T-helper 1 cell treated with Interleukin-12 subunit alpha and Interleukin-12 subunit beta and Interleukin-4 antibody, amounts not matched to agents 30 μg/mL and 1 μg/mL, for 36 hours (primary cell): ENCODE measurements around the gene ARL15.

Source experiments
- H3K27ac Mint-ChIP-seq: one replicate; pipeline ENCODE4 v1.8.0; 2021; ENCODE audit warnings: mild to moderate bottlenecking, mixed read lengths
- H3K27me3 Mint-ChIP-seq: one replicate; pipeline ENCODE4 v1.8.0; 2021; ENCODE audit warnings: low read depth, mixed read lengths
- H3K36me3 Mint-ChIP-seq: one replicate; pipeline ENCODE4 v1.8.0; 2021; ENCODE audit warnings: low read depth, mixed read lengths
- H3K4me1 Mint-ChIP-seq: one replicate; pipeline ENCODE4 v1.8.0; 2021; ENCODE audit warnings: low read depth, mixed read lengths
- H3K4me3 Mint-ChIP-seq: one replicate; pipeline ENCODE4 v1.8.0; 2021; ENCODE audit warnings: mild to moderate bottlenecking, moderate library complexity, mixed read lengths
- H3K9me3 Mint-ChIP-seq: one replicate; pipeline ENCODE4 v1.8.0; 2021; ENCODE audit warnings: mixed read lengths

ARL15 gene

DNA sequence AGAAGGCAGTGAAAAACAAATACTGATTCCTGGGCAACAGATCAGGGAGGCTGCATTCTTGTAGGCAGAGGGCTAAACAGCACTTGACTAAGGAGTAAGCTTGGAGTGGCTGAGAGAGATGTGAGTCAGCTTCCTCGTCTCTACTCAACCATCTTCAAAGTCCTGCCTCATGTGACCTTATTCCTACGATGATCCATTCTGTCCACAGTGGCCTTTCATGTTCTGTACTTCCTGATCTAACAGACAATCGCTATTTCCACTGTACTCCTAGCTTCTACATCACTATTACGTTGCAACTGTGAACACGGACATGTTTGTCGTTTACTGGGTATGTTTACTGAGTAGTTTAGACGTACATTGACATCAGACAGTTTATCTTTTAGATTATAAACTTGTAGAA lies 365.4 kb downstream of the ARL15 start:
- H3K4me3 Mint-ChIP-seq: no peak overlapping the region
- H3K36me3 Mint-ChIP-seq: no peaks in the 10 kb centered on the region
- no peak overlapping the region for H3K27ac Mint-ChIP-seq
- no peaks in the 10 kb centered on the region for H3K9me3 Mint-ChIP-seq
- no peaks in the 10 kb centered on the region for H3K27me3 Mint-ChIP-seq
- no peaks in the 10 kb centered on the region for H3K4me1 Mint-ChIP-seq

DNA sequence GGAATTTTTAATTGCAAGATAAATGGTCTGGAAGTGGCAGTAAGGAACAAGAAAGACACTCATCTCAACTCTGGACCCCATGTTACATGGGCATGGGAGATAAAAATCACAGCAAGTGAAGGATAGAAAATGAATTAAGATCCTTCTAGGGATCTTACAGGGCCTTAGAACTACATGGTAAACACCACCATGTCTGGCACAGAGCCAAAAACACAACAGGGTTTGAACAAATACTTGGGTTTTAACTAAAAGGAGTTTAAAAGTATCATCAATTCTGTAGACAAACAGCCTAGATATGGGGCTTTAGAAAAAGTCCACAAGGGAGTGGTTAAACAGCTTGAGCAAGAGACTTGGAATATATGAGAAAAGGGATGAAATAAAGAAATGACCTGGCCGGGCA lies 366.4 kb downstream of the ARL15 start:
- H3K9me3 Mint-ChIP-seq: no peaks in the 10 kb centered on the region
- no peaks in the 10 kb centered on the region for H3K27me3 Mint-ChIP-seq
- H3K36me3 Mint-ChIP-seq: no peaks in the 10 kb centered on the region
- no peak overlapping the region for H3K4me3 Mint-ChIP-seq
- H3K27ac Mint-ChIP-seq: no peak overlapping the region
- no peaks in the 10 kb centered on the region for H3K4me1 Mint-ChIP-seq

DNA sequence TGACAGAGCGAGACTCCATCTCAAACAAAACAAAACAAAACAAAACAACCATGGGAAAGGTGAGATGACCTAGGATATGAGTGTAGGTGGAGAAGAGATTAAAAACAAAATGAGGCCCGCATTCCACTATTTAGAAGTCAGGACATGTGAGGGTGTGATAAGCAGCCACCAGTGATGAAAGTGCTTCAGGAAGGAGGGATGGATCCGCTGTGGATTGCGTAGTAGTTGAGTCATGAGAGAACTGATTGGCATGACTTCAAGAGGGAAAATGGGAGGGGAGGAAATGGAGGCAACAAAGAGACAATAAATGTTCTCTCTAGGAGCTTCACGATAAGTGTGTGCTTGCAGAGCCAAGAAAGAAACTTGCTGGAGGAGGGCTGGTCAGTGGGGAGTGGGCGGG lies 367.6 kb downstream of the ARL15 start:
- H3K4me3 Mint-ChIP-seq: no peak overlapping the region
- H3K27ac Mint-ChIP-seq: no peak overlapping the region
- H3K36me3 Mint-ChIP-seq: no peaks in the 10 kb centered on the region
- H3K4me1 Mint-ChIP-seq: no peaks in the 10 kb centered on the region
- no peaks in the 10 kb centered on the region for H3K9me3 Mint-ChIP-seq
- H3K27me3 Mint-ChIP-seq: no peaks in the 10 kb centered on the region

DNA sequence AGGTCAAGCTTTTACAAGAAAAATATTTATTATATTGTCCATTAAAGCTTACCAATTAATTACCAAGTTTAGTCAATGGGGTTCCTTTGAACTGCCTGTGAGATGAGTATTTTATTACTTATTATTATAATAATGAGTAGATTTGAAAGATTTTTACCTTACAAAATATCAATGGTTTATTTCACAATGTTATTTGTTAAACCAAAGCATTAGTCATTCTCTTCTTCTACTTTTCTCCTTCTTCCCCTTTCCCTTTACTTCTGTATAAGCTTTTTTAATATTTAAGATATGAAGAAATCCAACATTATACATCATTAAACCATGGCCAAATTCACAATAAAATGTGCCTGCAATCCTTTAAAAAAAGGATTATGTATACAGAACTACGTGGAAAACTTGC lies 369.5 kb downstream of the ARL15 start:
- Mint-ChIP-seq H3K4me3 (no peak overlapping the region), H3K4me1 (no peaks in the 10 kb centered on the region), H3K9me3 (no peaks in the 10 kb centered on the region), H3K27ac (no peak overlapping the region), H3K36me3 (no peaks in the 10 kb centered on the region), H3K27me3 (no peaks in the 10 kb centered on the region)

DNA sequence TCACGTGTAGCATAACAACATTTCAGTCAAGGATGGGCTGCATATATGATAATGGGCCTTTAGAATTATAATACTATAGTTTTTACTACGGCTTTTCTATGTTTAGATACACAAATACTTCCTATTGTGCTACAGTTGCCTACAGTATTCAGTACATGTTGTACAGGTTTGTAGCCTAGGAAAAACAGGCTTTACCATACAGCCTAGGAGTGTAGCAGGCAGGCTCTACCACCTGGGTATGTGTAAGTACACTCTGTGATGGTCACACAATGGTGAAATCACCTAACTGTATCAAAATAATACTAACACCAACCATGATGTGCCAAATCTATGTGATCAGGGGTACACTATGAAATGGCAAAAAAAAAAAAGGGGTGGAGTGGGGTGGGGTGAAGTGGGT lies 372.9 kb downstream of the ARL15 start:
- H3K27me3 Mint-ChIP-seq: no peaks in the 10 kb centered on the region
- no peak overlapping the region for H3K4me3 Mint-ChIP-seq
- no peaks in the 10 kb centered on the region for H3K9me3 Mint-ChIP-seq
- H3K27ac Mint-ChIP-seq: no peak overlapping the region
- no peaks in the 10 kb centered on the region for H3K4me1 Mint-ChIP-seq
- H3K36me3 Mint-ChIP-seq: no peaks in the 10 kb centered on the region

DNA sequence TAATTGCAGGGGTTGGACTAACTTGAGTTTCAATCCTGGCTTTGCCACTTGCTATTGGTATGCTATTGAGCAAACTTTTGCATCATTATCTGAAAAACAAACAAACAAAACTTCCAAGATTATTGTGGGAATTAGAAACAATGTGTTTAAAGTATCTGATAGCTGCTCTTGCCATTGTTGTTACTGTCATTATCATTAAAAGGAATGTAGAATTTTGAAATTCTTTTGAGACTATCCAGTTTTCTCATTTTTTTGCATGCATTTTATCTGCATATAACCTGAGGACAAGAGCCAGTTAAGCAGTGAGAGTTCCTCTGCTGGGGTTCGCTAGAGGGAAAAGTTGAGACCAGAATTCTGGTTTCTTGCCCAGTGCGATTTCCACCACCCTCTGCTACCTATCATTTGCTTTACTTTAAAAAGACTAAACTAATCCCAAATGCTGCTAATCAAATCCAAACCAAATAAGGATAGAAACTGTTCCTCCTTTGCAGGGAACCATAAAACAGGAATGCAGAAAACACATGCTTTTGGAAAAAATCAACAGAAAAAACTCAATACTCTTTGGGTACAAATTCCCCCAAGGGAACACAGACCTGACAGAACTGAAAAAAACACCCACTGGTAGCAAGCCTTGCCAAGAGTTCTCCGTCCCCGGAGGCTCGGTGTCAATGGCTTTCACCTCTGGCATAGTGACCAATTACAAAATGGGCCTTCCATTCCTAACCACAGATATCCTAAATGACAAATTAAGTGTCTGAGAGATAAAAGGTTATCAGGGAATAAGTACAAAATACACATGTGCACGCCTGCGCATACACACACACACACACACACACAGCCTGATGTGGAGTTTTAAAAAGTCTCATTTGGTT lies 373.7 kb downstream of the ARL15 start:
- Mint-ChIP-seq H3K27ac (no peak overlapping the region), H3K4me1 (no peaks in the 10 kb centered on the region), H3K4me3 (no peak overlapping the region), H3K27me3 (no peaks in the 10 kb centered on the region), H3K9me3 (no peaks in the 10 kb centered on the region), H3K36me3 (no peaks in the 10 kb centered on the region)

DNA sequence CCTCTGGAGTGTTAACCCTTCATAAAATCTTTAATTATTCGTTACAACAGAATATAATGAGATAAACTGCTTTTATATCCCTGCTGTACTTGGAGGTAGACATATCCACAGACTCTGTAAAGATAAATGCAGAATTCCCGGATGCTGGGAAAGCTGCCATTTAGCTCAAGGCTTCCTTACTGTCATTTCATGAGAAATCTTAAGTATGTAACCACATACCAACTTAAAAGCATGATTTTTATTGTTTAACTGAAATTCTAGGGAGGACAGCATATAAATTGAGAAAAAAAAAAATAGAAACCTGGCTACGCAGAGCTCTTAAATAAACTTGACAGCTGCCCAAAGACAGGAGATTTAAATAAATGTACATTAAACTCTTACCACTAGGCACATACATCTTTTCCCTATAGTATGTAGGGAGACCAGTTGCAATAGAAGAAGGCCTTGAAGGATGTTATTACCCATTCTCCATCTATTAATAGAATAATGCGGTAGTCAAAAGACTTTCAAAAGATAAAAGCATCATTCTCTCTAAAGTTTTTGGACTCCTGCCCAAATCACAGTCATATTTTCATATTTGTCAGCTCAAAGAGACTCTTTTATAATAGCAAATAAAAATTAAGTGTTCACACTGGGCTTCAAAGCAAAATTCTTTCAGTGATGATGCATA lies 376.1 kb downstream of the ARL15 start:
- no peaks in the 10 kb centered on the region for H3K4me1 Mint-ChIP-seq
- no peaks in the 10 kb centered on the region for H3K9me3 Mint-ChIP-seq
- no peak overlapping the region for H3K27ac Mint-ChIP-seq
- no peaks in the 10 kb centered on the region for H3K27me3 Mint-ChIP-seq
- H3K36me3 Mint-ChIP-seq: no peaks in the 10 kb centered on the region
- no peak overlapping the region for H3K4me3 Mint-ChIP-seq

DNA sequence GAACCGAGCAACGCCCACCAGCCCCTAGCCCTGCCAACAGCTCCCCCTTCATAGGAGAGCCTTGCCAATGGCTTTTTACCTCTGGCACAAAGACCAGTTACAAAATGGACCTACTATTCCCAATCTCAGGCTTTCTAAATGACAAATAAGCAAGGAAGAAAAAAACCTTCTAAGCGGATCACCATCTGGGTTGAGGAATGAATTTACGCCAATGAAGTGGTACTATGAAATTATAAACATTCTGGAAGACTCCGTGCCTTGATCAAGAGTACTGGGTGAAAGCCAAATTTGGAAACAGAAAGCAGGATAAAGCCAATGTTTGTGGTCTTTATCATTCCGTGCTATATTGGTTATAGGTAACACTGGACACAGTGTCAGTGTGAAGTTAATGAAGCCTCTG lies 378.0 kb downstream of the ARL15 start:
- H3K9me3 Mint-ChIP-seq: no peaks in the 10 kb centered on the region
- no peak overlapping the region for H3K4me3 Mint-ChIP-seq
- H3K27ac Mint-ChIP-seq: no peak overlapping the region
- no peaks in the 10 kb centered on the region for H3K27me3 Mint-ChIP-seq
- H3K36me3 Mint-ChIP-seq: no peaks in the 10 kb centered on the region
- H3K4me1 Mint-ChIP-seq: no peaks in the 10 kb centered on the region

DNA sequence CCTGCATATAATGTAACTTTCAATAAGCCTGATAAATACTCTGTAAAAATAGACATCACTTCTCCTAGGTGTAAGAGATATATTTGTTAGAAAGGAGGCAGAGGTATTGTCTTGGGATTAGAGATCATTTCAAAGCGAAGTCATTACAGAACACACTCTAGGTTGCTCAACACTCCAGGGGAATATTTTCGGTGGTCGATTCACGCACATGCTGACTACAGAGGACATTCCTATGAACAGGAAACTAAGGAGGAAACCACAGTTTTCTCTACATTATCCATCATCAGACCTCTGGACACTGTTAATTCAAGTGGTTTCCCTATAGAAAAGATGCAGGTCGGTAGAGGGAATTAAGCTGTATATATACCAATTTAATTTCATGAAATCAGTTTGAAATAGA lies 379.9 kb downstream of the ARL15 start:
- H3K4me1 Mint-ChIP-seq: no peaks in the 10 kb centered on the region
- no peaks in the 10 kb centered on the region for H3K9me3 Mint-ChIP-seq
- no peaks in the 10 kb centered on the region for H3K27me3 Mint-ChIP-seq
- H3K27ac Mint-ChIP-seq: no peak overlapping the region
- no peaks in the 10 kb centered on the region for H3K36me3 Mint-ChIP-seq
- H3K4me3 Mint-ChIP-seq: no peak overlapping the region

DNA sequence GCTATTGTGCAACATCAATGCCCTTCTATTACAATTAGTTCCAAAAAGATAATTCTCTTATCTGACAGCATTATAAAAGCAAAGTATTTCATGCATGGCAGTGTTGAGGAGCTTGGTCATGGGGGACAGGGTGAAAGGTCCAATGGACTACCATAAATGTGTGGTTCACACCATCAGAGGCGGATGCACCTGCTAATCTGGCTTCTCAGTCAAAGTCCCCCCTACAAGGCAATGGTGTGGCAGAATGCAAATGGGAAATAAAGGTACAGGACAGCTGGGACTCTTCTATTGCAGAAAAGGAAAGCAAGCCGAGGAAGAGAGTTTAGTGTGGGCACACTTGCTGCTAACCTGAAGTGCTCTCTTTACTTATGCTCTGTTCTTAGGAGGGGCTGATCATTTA lies 380.8 kb downstream of the ARL15 start:
- Mint-ChIP-seq H3K27ac (no peak overlapping the region), H3K27me3 (no peaks in the 10 kb centered on the region), H3K4me1 (no peaks in the 10 kb centered on the region), H3K9me3 (no peaks in the 10 kb centered on the region), H3K4me3 (no peak overlapping the region), H3K36me3 (no peaks in the 10 kb centered on the region)

DNA sequence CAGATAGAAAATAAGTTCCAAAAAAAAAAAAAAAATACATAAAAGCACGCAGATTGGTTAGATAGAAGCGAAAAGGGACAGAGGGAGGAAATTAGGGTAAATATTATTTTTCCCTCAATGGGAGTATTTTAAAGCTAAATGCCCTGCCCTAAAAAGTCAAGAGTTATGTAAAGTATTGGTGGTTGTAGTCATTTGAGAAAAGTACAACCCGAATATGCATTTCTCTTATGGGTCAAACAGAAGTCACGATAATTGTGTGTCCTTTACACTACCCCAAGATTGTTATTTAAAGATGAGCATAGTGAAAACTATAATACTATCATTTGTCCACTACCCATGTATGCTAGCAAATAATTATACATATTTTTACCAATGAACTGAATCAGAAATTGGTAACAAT lies 381.2 kb downstream of the ARL15 start:
- no peaks in the 10 kb centered on the region for H3K4me1 Mint-ChIP-seq
- no peaks in the 10 kb centered on the region for H3K27me3 Mint-ChIP-seq
- no peaks in the 10 kb centered on the region for H3K9me3 Mint-ChIP-seq
- no peak overlapping the region for H3K4me3 Mint-ChIP-seq
- H3K36me3 Mint-ChIP-seq: no peaks in the 10 kb centered on the region
- H3K27ac Mint-ChIP-seq: no peak overlapping the region

DNA sequence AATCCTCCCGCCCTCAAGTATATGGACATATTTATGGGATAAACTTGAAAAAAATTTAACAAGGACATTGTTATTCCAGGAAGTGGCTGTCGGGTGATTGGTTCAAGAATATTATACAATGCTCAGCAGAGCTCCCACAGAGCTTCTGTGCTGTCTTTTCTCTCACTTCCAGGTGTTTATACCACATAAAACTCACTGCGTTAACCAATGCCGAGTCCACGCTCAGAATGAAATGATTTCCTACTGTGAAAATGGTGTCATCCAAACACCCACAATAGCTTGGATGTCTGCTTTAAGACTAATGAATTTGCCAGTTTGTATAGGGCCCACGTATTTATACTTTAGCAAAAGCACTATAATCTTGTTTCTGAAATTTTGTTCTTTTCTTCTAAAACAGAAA lies 381.7 kb downstream of the ARL15 start:
- no peaks in the 10 kb centered on the region for H3K27me3 Mint-ChIP-seq
- H3K9me3 Mint-ChIP-seq: no peaks in the 10 kb centered on the region
- no peak overlapping the region for H3K27ac Mint-ChIP-seq
- H3K4me3 Mint-ChIP-seq: no peak overlapping the region
- H3K36me3 Mint-ChIP-seq: no peaks in the 10 kb centered on the region
- no peaks in the 10 kb centered on the region for H3K4me1 Mint-ChIP-seq

DNA sequence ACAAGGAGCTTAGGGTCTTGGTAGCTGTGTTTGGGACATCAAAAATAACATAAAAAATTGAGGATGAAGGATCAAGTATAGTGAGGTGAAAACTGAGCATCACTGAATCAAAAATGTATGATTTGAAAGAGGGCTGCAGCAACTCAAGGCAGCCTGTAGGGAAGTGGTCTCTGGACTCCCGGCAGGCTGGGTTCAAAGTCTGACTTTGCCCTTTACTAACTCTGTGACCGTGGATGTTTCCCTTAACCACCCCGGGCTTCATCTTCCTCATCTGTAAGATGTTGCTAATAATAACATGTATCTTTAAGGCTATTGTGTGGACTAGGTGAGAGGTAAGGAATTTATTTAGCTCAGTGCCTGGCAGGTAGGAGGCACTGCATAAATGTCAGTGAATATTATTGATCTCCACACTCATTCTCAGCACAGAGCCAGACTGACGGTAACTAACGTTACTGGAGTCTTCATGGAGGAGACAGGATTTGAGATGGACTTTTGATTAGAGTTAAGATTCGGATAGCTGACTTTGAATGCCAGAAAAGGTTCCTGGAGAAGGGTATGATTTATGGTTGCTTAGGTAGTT lies 382.6 kb downstream of the ARL15 start:
- Mint-ChIP-seq H3K4me1 (no peaks in the 10 kb centered on the region), H3K4me3 (no peak overlapping the region), H3K27me3 (no peaks in the 10 kb centered on the region), H3K27ac (no peak overlapping the region), H3K9me3 (no peaks in the 10 kb centered on the region), H3K36me3 (no peaks in the 10 kb centered on the region)

DNA sequence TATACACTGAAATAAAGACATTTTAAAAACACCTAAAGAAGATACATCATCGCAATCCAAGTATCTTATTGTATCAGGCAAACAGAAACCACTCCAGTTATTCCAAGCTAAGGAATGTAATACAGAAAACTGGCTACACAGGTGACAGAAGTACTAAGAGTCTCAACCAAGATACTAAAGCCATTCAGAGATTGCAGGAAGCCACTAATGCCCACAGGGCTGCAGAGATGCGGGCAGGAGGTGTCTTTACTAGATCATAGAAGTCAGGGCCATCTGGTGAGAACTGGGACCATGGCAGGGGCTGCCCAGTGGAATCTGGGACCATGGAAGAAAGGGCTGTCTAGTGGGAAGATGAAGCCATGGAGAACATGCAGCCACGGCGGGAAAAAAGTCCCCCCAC lies 384.3 kb downstream of the ARL15 start:
- Mint-ChIP-seq H3K4me1 (peaks cover 2% of the 10 kb centered on the region), H3K9me3 (no peaks in the 10 kb centered on the region), H3K27ac (no peak overlapping the region), H3K4me3 (no peak overlapping the region), H3K27me3 (no peaks in the 10 kb centered on the region), H3K36me3 (no peaks in the 10 kb centered on the region)

DNA sequence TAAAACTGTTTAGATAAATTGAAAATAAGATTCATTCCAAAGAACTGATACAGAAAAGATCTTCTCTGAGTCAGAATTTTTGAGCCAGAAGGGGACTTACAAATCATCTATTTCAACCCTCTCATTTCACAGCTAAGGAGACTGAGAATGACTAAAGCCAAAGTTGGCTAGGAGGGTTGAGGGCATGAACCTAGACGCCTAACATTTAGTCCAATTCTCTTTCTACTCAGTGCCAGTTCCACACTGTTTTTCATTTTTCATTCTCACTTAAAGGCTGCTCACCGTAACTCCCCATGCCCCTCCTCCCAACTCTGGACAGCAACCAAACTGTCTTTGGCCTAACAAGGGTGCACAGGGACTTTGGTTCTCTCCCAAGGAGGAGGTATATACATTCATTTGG lies 386.0 kb downstream of the ARL15 start:
- Mint-ChIP-seq H3K9me3 (no peaks in the 10 kb centered on the region), H3K27me3 (no peaks in the 10 kb centered on the region), H3K36me3 (no peaks in the 10 kb centered on the region), H3K27ac (no peak overlapping the region), H3K4me3 (no peak overlapping the region), H3K4me1 (peaks cover 2% of the 10 kb centered on the region)
